Fibroblast of skin of left quadriceps (primary cell): ENCODE measurements around the gene ZNF77.
"Not testable (repeated sequence)": the region's sequence is repeated elsewhere in the genome, so short reads cannot be mapped to it uniquely, and the experiment has no call there.

ENCODE experiments used
- DNase-seq, 2 experiments: peaks; one replicate each; pipeline ENCODE4 v3.0.0-alpha.2; 2013; ENCODE audit warnings: low read depth in 2 of 2

The ZNF77 gene

GRCh38 chr19:2944775-2945574, at the start of gene ZNF77:
ZNF77 (minus strand) TSS chr19:2944971; CDS start chr19:2944840, 131 bp downstream.
- DNase-seq = peak; percentile 98

GRCh38 chr19:2993579-2993978, 48.8 kb upstream of the ZNF77 start:
- no peak for DNase-seq

- no peak for DNase-seq
Observed at GRCh38 chr19:2992958-2993357, 48.2 kb upstream of the ZNF77 start.

DNA sequence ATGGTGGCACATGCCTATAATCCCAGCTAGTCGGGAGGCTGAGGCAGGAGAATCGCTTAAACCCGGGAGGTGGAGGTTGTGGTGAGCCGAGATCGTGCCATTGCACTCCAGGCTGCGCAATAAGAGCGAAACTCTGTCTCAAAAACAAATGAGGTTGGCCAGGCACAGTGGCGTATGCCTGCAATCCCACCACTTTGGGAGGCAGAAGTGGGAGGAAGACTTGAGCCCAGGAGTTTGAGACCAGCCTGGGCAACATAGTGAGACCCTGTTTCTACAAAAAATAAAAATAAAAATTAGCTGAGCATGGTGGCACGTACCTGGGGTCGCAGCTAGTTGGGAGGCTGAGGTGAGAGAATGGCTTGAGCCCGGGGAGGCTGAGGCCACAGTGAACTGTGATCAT, 47.6 kb upstream of the ZNF77 start:
- DNase-seq = not testable (repeated sequence)

- DNase-seq = no peak
Observed at GRCh38 chr19:2989236-2989946, 44.6 kb upstream of the ZNF77 start.

DNA sequence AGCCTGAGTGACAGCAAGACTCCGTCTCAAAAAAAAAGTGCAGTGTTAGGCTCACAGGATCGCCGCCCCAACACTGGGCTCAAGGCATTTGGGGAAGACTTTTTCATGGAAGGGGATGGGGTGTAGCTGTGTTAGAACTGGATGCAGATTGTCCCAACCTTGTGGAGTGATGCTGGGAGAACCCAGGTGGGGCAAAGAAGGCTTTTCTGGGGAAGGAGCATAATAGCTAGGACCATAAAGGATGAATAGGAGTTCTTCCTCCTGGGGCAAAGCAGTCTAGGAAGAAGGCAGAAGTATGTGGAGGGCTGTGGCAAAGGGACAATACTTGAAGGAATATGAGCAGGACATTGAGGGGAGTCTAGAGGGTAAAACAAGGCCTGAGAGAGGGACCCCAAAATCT, 43.8 kb upstream of the ZNF77 start:
- no peak for DNase-seq

DNA sequence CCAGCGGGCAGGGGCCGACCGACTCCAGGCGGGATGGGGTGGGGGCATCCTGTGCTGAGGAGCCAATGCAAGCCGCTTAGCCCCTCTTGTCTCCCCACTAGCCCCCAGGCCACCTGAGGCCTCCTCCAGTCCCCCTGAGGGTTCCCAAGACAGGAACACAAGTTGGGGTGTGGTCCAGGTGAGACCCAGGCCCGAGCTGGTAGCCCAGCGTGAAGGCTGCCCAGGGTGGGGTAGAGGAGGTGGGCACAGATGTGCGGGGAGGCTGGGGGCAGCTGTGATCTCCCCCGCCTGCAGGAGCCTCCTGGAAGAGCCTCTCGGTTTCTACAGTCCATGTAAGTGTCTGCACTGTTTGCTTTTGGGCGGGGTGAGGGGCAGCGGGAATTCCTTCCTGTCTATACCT, 43.0 kb upstream of the ZNF77 start:
- DNase-seq = no peak

GRCh38 chr19:2986951-2987524, 42.3 kb upstream of the ZNF77 start:
- DNase-seq = no peak

DNA sequence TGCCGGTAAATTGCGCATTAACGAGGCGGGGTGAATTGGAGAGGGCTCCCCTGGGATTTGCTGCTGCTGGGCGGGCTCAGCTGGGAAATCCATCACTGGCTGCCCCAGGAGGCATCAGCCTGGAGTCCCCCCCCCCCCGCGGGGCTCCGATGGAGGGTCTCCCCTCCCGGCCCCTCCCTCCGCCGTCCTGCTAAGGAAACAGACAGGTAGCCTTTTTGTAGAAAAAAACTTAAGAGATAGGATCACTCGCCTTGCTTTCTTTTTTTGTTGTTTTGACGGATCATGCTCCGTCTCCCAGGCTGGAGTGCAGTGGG, 39.4 kb upstream of the ZNF77 start:
- no peak for DNase-seq

GRCh38 chr19:2983351-2984214, 38.8 kb upstream of the ZNF77 start:
- DNase-seq = peak; percentile 77 to 79

DNA sequence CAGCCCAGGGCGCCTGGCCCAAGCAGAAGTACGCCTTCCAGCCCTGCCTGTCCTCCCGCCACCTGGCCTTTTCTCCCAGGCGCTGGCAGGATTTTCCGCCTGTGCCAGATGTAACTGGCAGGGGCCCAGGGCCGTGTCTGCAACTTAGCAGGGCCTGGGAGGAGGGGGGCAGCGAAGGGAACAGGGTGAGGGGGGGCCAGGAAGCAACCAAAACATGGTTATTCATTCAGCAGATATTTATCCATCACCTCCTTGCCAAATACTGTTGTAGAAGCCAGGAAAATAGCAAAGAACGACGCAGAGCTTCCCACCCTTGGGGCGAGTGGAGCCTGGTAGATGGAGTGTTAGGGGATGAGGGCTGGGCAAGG, 38.2 kb upstream of the ZNF77 start:
- peak; percentile 91 to 93 for DNase-seq

- DNase-seq = no peak
Observed at GRCh38 chr19:2982561-2982960, 37.8 kb upstream of the ZNF77 start.

GRCh38 chr19:2981898-2982297, 37.1 kb upstream of the ZNF77 start:
- no peak for DNase-seq

DNA sequence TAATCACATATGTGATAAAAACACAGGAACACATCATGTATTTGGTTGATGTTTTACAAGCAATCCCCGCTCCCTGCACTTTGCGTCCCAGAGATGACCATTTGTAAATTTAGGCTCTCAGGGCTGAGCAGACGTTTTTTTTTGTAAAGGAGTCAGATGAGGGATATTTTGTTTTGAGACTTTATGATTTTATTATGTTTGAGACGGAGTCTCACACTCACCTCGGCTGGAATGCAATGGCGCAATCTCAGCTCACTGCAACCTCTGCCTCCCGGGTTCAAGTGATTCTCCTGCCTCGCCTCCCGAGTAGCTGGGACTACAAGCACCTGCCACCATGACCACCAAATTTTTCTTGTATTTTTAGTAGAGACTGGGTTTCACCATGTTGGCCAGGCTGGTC, 34.0 kb upstream of the ZNF77 start:
- no peak for DNase-seq

DNA sequence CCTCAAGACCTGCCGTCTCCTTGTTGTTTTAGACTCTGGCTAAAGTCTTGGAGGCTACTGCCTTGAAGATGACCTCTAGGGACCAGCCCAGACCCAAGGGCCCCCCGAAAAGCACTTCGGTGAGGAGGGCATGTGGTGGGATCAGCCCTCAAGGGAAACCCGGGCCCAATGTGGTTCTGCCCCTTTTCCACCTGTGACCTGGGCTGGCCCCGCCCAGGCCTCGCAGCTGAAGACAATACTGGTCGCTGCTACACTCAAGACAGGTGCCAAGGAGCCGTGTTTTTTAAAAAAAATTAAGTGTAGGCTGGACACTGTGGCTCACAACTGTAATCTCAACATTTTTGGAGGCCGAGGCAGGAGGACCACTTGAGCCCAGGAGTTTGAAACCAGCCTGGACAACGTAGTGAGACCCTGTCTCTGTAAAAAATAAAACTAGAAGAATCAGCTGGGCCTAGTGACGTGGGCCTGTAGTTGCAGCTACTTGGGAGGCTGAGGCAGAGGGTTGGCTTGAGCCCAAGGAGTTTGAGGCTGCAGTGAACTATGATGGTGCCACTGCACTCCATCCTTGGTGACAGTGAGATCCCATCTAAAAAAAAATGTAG, 33.5 kb upstream of the ZNF77 start:
- no peak for DNase-seq

- no peak for DNase-seq
Observed at GRCh38 chr19:2977746-2978138, 33.0 kb upstream of the ZNF77 start.

- peak; percentile 81 to 82 for DNase-seq
Observed at GRCh38 chr19:2977001-2977745, 32.4 kb upstream of the ZNF77 start, which contains the start of gene TLE6. TLE6 (plus strand) TSS chr19:2977564; CDS start chr19:2978234, 670 bp downstream.

- no peak for DNase-seq
Observed at GRCh38 chr19:2976609-2977000, 31.8 kb upstream of the ZNF77 start.

DNA sequence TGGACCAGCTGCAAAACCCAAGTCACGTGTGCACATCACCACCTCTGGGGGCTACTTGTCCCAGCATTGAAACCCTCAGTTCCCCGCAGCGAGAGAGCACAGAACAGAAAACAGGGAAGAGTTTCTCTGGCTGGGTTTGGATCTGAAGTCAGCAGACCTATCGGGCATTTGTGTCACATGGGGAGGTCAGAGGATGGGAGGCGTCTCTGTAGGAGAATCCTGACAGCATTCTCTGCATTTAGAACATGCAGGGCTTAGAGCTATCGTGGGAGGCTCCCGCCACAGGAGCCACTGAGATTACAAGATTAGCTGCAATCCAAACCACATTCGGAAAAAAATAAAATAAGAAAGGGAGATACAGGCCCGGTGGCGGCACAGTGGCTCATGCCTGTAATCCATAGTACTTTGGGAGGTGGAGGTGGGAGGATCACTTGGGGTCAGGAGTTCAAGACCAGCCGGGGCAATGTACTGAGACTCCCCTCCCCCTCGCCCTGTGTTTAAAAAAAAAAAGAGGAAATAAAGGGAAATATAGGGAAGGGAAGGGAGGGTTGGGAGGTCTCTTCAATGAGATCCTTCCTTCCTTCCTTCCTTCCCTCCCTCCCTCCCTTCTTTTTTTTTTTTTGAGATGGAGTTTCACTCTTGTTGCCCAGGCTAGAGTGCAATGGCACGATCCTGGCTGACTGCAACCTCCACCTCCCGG, 29.7 kb upstream of the ZNF77 start:
- no peak for DNase-seq

DNA sequence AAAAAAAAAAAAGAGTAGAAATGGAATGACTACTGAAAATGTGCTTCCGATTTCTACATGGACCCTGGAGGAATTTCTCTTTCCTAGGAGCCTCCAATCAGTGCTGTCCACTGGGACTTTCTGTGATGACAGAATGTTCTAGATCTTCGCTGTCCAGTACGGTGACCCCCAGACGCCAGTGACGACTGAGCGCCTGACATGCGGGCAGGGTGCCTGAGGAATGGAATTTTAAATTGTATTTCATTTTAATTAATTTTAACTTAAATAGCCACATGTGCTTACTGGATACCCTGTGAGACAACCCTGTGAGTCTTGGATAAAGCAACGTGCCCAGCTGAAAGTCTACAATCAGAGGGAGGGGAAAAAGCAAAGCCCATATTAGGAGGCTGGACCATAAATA, 28.5 kb upstream of the ZNF77 start:
- no peak for DNase-seq
